Activated CD8-positive, alpha-beta memory T cell treated with anti-CD3 and anti-CD28 coated beads for 4 hours (primary cell): Measurements from ENCODE around the gene USHBP1.

Experiments used
- DNase-seq, 2 donors: peaks; one replicate each; pipeline ENCODE4 v3.0.0-alpha.2; 2020; ENCODE audit warnings: low read depth in 2 of 2

The USHBP1 gene

DNA sequence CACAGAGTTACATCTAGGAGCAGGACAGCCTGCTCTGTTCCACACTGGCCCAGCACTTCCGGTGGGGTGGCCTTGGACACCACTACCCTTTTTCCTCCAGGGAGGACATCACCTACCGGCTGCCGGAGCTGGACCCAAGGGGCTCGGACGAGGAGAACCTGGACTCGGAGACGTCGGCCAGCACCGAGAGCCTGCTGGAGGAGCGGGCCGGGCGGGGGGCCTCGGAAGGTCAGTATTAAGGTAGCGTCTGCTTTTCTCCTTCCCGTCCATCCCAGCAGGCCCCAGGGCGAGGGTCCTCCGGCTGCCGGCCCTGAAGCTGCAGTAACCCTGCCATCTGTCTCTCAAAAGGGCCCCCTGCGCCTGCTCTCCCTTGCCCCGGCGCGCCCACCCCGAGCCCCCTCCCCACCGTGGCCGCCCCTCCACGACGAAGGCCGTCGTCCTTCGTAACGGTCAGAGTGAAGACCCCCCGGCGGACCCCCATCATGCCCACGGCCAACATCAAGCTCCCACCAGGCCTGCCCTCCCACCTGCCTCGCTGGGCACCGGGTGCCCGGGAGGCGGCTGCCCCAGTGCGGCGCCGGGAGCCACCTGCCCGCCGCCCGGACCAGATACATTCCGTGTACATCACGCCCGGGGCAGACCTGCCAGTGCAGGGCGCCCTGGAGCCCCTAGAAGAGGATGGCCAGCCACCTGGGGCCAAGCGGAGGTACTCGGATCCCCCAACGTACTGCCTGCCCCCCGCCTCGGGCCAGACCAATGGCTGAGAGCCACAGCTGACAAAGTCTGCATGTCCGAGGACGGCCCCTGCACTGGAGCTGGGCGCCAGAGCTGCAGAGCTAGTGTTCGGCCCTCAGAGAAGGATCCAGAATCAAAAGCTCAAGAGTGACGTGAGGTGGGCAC is 52.7 kb downstream of the USHBP1 start:
- no peak for DNase-seq

DNA sequence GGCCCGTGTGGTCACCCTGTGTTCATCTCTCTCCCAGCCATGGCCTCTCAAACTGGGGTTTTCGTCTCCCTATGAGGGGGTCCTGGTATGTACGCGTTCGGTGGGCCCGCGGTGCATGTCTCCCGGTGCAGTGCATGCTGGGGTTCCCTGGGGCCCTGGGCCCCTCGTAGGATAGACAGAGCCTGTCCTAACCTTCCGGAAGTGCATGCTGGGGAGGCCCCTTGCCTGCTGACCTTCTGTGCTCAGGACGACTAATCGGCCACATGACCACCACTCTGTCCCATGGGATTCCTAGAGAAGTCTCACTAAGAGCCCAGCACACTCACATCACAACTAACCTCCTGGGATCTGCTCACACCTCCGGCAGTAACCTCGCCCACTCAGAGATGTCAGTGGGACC is 54.2 kb downstream of the USHBP1 start:
- no peak for DNase-seq

DNA sequence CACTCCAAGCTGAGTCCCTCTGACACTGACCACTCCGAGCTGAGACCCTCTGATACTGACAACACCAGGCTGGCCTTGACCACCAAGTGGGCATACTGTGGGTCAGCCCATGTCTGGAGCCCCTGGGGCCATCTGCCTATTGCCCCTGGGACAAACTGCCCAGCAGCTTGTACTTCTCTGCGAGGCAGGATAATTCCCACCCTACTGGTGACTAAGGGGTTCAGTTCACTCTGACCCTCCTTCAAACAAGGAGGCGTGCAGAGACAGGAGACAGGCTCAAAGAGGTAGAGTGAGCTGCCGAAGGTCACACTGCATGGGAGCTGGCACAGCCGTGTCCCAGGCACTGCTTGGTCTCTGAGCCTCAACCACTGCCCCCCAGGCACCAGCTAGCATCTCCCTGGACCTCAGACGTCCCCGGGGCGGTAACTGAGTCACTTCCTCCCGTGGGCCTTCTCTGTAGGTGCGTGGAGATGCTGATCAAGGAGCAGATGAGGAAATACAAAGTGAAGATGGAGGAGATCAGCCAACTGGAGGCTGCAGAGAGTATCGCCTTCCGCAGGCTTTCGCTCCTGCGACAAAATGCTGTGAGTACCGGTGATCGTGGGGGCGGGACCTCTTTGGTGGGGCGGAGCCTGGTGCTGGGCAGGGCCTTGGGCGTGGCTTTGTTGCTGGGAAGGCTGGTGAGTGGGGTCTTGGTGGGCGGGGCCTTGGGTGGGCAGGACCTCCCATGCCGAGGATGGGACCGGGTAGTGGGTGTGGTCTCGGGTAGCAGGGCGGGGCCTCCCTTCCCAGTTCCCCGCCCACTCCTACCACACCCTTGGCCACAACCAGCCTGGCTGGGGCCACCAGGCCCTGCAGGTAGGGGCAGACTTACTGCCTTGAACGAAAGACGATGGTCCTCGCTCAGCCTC is 55.2 kb downstream of the USHBP1 start:
- DNase-seq, result no peak

DNA sequence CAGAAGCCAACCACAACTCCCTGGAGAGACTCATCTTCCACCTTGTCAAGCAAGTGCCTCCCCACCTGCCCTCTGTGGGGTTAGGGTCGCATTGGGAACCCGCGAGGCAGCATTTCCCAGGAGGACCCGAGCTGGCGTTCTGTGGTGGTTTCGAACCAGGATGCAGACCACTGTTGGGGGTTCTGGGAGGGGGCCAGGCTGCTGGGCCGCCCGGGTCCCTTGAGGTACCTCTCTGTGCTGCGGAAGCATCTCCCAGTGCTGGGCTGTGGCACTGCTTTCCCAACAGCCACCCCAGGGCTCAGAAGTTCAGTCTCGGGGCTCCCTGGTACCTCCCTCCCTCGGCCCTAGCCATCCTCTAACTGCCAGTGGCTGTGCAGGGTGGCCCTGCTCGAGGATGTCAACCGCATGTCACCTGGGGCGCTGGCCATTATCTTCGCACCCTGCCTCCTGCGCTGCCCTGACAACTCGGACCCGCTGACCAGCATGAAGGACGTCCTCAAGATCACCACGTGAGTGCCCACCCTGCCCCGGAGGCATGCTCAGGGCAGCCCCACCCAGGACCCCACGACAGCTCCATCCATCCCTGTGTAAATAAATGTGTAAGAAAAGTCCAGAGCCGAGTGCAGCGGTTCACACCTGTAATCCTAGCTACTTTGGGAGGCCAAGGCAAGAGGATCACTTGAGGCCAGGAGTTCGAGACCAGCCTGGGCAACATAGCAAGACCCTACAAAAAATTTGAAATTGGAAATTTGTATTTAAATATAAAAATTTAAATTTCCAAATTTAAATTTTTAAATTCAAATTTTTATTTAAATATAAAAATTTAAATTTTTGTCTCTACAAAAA is 57.6 kb downstream of the USHBP1 start:
- no peak for DNase-seq

DNA sequence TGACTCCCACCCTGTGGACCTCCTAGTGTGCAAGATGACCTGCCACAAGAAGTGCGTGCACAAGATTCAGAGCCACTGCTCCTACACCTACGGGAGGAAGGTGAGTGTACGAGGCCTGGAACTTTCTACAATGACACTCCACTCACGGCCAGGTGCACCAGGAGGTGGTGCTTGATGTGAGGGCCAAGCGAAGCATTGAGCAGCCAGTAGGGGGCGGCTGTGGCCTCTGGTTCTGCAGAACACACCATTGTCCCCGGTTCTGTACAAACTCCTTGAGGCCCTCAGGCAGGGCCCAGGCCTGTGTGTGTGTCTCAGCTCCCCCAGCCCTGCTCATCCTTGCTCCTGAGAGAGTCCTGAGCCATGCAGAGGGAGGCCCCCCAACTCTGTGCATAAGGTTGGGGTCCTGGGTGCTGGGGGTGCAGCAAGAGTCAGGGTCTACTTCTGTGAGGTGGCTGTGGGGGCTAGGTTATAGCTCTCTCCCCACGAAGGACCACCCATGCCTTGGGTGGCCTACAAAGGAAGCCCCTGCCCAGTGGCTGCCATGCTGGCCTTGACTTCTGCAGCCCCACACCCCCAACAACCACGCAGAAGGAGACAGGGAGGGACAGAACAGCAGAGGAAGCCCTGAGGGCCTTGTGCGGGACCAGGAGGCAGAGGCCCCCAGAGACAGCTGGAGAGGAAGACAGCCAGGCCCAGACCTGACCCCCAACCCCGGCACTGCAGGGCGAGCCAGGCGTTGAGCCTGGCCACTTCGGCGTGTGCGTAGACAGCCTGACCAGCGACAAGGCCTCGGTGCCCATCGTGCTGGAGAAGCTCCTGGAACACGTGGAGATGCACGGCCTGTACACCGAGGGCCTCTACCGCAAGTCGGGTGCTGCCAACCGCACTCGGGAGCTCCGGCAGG is 59.1 kb downstream of the USHBP1 start:
- peak; percentile 36 to 37 for DNase-seq

GRCh38 chr19:17202713-17203112 is 61.8 kb downstream of the USHBP1 start:
- no peak for DNase-seq

GRCh38 chr19:17202249-17202648 is 62.3 kb downstream of the USHBP1 start:
- no peak for DNase-seq

DNA sequence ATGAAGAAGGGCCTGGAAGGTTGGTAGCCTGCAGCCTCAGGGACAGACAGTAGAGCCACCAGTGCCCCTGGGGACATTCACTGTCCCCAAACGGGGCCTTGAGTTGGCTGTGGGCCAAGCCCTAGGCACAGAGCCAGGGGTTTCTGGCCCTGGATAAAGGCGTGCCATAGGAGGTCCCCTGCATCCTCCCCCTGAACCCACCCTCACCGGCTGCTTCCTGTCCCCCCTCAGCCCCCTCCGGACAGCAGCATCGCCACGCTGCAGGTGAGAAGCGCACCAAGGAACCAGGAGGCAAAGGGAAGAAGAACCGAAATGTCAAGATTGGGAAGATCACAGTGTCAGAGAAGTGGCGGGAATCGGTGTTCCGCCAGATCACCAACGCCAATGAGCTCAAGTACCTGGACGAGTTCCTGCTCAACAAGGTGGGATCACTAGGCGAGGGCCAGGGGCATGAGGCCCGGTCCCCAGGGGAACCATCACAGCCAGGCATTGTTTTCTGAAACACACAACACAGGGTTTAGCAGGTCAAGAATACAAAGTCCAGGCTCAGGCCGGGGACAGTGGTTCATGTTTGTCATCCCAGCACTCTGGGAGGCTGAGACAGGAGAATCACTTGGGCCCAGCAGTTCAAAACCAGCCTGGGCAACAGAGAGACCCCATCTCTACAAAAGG is 64.0 kb downstream of the USHBP1 start:
- no peak for DNase-seq
